HepG2 (cell line): ENCODE data around the gene RBBP8NL. TPM values are rescaled to one million over a fixed set of nuclear protein-coding genes. Genes with fewer than 3 reads are reported as not detected.
A peak's percentile ranks its signal among the peaks of the same experiment; 100 is the strongest.

Experiments used
- ATAC-seq: fragments of 200-7000 bp; cut with Tn5 transposase; 3 replicates; pipeline ENCODE4 v1.9.1; 2020; ENCODE audit warnings: mild to moderate bottlenecking, moderate library complexity
- BruUV-seq: library from RNA; stranded (reverse); fragments of 400-500 nt; replicated peaks from 2 replicates; lab custom pipeline; 2021; lab: Mats Ljungman, UMichigan
- CTCF ChIA-PET: fragments of 300-600 bp; formaldehyde crosslinking; extraction: SDS; loops from one replicate; lab custom pipeline; 2021; ENCODE audit warnings: low total read pairs, inconsistent platforms, low intra/inter-chr PET ratio; lab: Yijun Ruan, JAX
- POLR2A ChIA-PET: fragments of 350-600 bp; sonication (Branson Sonifier 250); formaldehyde crosslinking; loops from one replicate; lab custom pipeline; 2020; ENCODE audit warnings: antibody characterized with exemption, inconsistent platforms; lab: Yijun Ruan, JAX
- DNase-seq: peaks from one replicate; pipeline ENCODE4 v3.0.0-alpha.2; 2015; ENCODE audit warnings: low spot score
- FAIRE-seq: peaks from 3 replicates; lab custom pipeline; 2011; peaks lifted over from hg19 to GRCh38; lab: Jason Lieb, UNC
- H2AFZ ChIP-seq: one replicate; pipeline ENCODE4 v1.6.1; 2011; ENCODE audit warnings: low read length, inconsistent platforms
- H3K27ac ChIP-seq: fragments of 300-600 bp; 3 replicates; pipeline ENCODE4 v1.8.0; 2011; ENCODE audit warnings: mixed run types, mild to moderate bottlenecking, mixed read lengths, low read length, inconsistent platforms; ENCODE audit not compliant: insufficient read depth; ENCODE audit errors: extremely low read length
- H3K27me3 ChIP-seq, 2 experiments: fragments of 200-600 bp in 1 of 2; 2 replicates in 1 of 2; 3 replicates in 1 of 2; pipeline versions ENCODE4 v1.6.0 to v1.8.0; 2011; ENCODE audit warnings: low read length in 2 of 2, mild to moderate bottlenecking in 2 of 2, moderate library complexity in 2 of 2, inconsistent platforms in 1 of 2; ENCODE audit not compliant: insufficient read depth in 2 of 2, control insufficient read depth in 1 of 2
- H3K36me3 ChIP-seq, 2 experiments: fragments of 200-600 bp in 1 of 2; replicated peaks in 1 of 2; 2 replicates in 1 of 2; 3 replicates in 1 of 2; pipeline versions ENCODE4 v1.5.1 to v1.8.0; 2011; ENCODE audit warnings: low read length in 2 of 2, inconsistent platforms in 1 of 2; ENCODE audit not compliant: insufficient read depth in 2 of 2, control insufficient read depth in 1 of 2
- H3K4me1 ChIP-seq: 2 replicates; pipeline ENCODE4 v1.5.1; 2012; ENCODE audit warnings: low read length, inconsistent platforms; ENCODE audit not compliant: insufficient read depth
- H3K4me2 ChIP-seq: 2 replicates; pipeline ENCODE4 v1.6.0; 2011; ENCODE audit warnings: low read depth, low read length, inconsistent platforms
- H3K4me3 ChIP-seq, 3 experiments: fragments of 200-600 bp in 1 of 3; sonication (generic), shearing (Covaris generic) in 1 of 3; replicated peaks in 1 of 3; 2 replicates each; pipeline ENCODE4 v1.5.1; 2011 to 2016; ENCODE audit warnings: low read length in 3 of 3, inconsistent platforms in 2 of 3, low read depth in 2 of 3, mild to moderate bottlenecking in 2 of 3, control low read depth in 1 of 3, mixed read lengths in 1 of 3; ENCODE audit not compliant: insufficient read depth in 1 of 3
- H3K79me2 ChIP-seq: one replicate; pipeline ENCODE4 v1.6.1; 2011; ENCODE audit warnings: low read length, inconsistent platforms; ENCODE audit not compliant: insufficient read depth
- H3K9ac ChIP-seq: 2 replicates; pipeline ENCODE4 v1.6.0; 2011; ENCODE audit warnings: mild to moderate bottlenecking, low read depth, low read length, inconsistent platforms; ENCODE audit not compliant: insufficient read depth
- H3K9me3 ChIP-seq: 2 replicates; pipeline ENCODE4 v1.5.1; 2012; ENCODE audit warnings: mild to moderate bottlenecking, low read length
- H4K20me1 ChIP-seq: 2 replicates; pipeline ENCODE4 v1.6.0; 2011; ENCODE audit warnings: inconsistent platforms, mild to moderate bottlenecking, low read length, moderate library complexity; ENCODE audit not compliant: insufficient read depth
- AGO2 ChIP-seq: fragments of 200-400 bp; formaldehyde crosslinking; optimal IDR thresholded peaks from 2 replicates; pipeline ENCODE3; 2017; ENCODE audit warnings: mild to moderate bottlenecking, low read depth, low read length, moderate library complexity
- AKAP8 ChIP-seq: sonication (generic); formaldehyde crosslinking; IDR thresholded peaks from 2 replicates; pipeline ENCODE4 v1.5.1; 2020; ENCODE audit warnings: mild to moderate bottlenecking, missing genetic modification reagents
- BATF2 ChIP-seq: sonication (generic); formaldehyde crosslinking; IDR thresholded peaks from 2 replicates; pipeline ENCODE4 v1.8.0; 2022; ENCODE audit warnings: mild to moderate bottlenecking, missing genetic modification reagents, moderate library complexity
- IRF9 ChIP-seq: sonication (generic); formaldehyde crosslinking; IDR thresholded peaks from 2 replicates; pipeline ENCODE4 v1.8.0; 2022; ENCODE audit warnings: missing genetic modification reagents, mild to moderate bottlenecking, borderline replicate concordance
- LCORL ChIP-seq, 2 experiments: fragments of 450-650 bp in 1 of 2; sonication (generic) in 1 of 2; formaldehyde crosslinking in 1 of 2; IDR thresholded peaks; 2 replicates each; pipeline versions ENCODE4 v1.5.0 to v1.6.1; 2017 to 2020; ENCODE audit warnings: antibody characterized with exemption in 1 of 2, missing genetic modification reagents in 1 of 2
- PRPF4 ChIP-seq: fragments of 200-400 bp; formaldehyde crosslinking; IDR thresholded peaks from 2 replicates; pipeline ENCODE4 v1.6.1; 2016; ENCODE audit warnings: low read length, low read depth; ENCODE audit not compliant: poor library complexity, severe bottlenecking
- RBM22 ChIP-seq: fragments of 200-400 bp; formaldehyde crosslinking; optimal IDR thresholded peaks from 2 replicates; pipeline ENCODE3; 2017; ENCODE audit warnings: mild to moderate bottlenecking, low read length, moderate library complexity
- TRAFD1 ChIP-seq: sonication (generic); formaldehyde crosslinking; IDR thresholded peaks from 2 replicates; pipeline ENCODE4 v1.5.1; 2020; ENCODE audit warnings: missing genetic modification reagents, mild to moderate bottlenecking, borderline replicate concordance
- XRCC5 ChIP-seq: fragments of 200-400 bp; formaldehyde crosslinking; optimal IDR thresholded peaks from 2 replicates; pipeline ENCODE3; 2017; ENCODE audit warnings: mild to moderate bottlenecking, low read length
- ZBTB38 ChIP-seq: sonication (generic); formaldehyde crosslinking; IDR thresholded peaks from 2 replicates; pipeline ENCODE4 v1.5.1; 2020; ENCODE audit warnings: mild to moderate bottlenecking, missing genetic modification reagents
- ZBTB7A ChIP-seq: sonication (generic); formaldehyde crosslinking; IDR thresholded peaks from 2 replicates; pipeline ENCODE4 v1.8.0; 2022; ENCODE audit warnings: mild to moderate bottlenecking, missing genetic modification reagents
- ZNF350 ChIP-seq: sonication (generic); formaldehyde crosslinking; IDR thresholded peaks from 2 replicates; pipeline ENCODE4 v1.4.0; 2020; ENCODE audit warnings: mild to moderate bottlenecking, low read depth, missing genetic modification reagents, borderline replicate concordance
- ZNF674 ChIP-seq: sonication (generic); formaldehyde crosslinking; IDR thresholded peaks from 2 replicates; pipeline ENCODE4 v1.5.0; 2020; ENCODE audit warnings: low read depth, mild to moderate bottlenecking, missing genetic modification reagents
- ZNF782 ChIP-seq: sonication (generic); formaldehyde crosslinking; IDR thresholded peaks from 2 replicates; pipeline ENCODE4 v1.4.0; 2020; ENCODE audit warnings: missing genetic modification reagents, mild to moderate bottlenecking, borderline replicate concordance
- ZXDC ChIP-seq: sonication (generic); formaldehyde crosslinking; IDR thresholded peaks from 2 replicates; pipeline ENCODE4 v1.5.0; 2020; ENCODE audit warnings: mild to moderate bottlenecking, missing genetic modification reagents
- WGBS: methylation state at CpG from one replicate; pipeline ENCODE4 v1.1.6; 2017; ENCODE audit warnings: low lambda C conversion rate; 5-methylcytosine and 5-hydroxymethylcytosine counted together
- in situ Hi-C: cut with HindIII; loops from 2 replicates; pipeline ENCODE4 v1.10.0; 2017; ENCODE audit warnings: low pct_unique_long_range_greater_than_20kb; ENCODE audit not compliant: extremely low pct_ligation_motif_present
- intact Hi-C: fragments of 100-400 bp; cut with micrococcal nuclease; formaldehyde crosslinking; loops from one replicate; pipeline ENCODE4 v1.10.0; 2022; ENCODE audit not compliant: unreplicated experiment
- polyA plus RNA-seq, 8 experiments: library from polyadenylated mRNA; depleted of rRNA in 3 of 8; stranded (reverse) in 7 of 8; unstranded in 1 of 8; fragments of >200 nt; fragmentation: Illumina TruSeq in 4 of 8; extraction: Trizol in 4 of 8; gene quantifications; 2 replicates each; pipeline versions ENCODE4 v1.2.1 to v1.2.3, GENCODE V29; 2011 to 2016; ENCODE audit warnings: low read depth in 4 of 8, missing spikeins in 1 of 8, mixed read lengths in 1 of 8; ENCODE audit not compliant: insufficient read depth in 1 of 8
- total RNA-seq, 5 experiments: library from RNA; depleted of rRNA; stranded (reverse); fragments of >200 nt; fragmentation: Illumina TruSeq; extraction: Trizol; gene quantifications; 2 replicates each; pipeline ENCODE4 v1.2.3, GENCODE V29; 2016; ENCODE audit warnings: low read depth in 1 of 5

Gene RBBP8NL
- total and polyA plus RNA-seq, 2 of the 13 experiments (the other 11 are each of a cell fraction or from before 2014, with no cell fraction given): 0.69 to 0.86 TPM

- ATAC-seq (no peak), FAIRE-seq (no peak), DNase-seq (no peak)
- Histone ChIP-seq H3K9me3 (no peaks in the 10 kb centered on the region), H3K4me1 (peaks cover 74% of the 10 kb centered on the region), H4K20me1 (peaks cover 30% of the 10 kb centered on the region), H3K9ac (peak overlapping the region; percentile 90; the same call in 1 of the 2 replicates), H3K4me3 (peak overlapping the region; percentile 76 to 95 (median 91); a peak in 5 of 6 replicates), H3K79me2 (peaks cover 37% of the 10 kb centered on the region), H3K27me3 (no peaks in the 10 kb centered on the region), H3K4me2 (peak overlapping the region; percentile 99), H3K36me3 (peaks cover 10 to 16% of the 10 kb centered on the region in 2 experiments; a peak in 4 of 5 replicates), H3K27ac (peak overlapping the region; percentile 79), H2AFZ (no peak overlapping the region)
- in situ Hi-C loops (loop anchor here (5.0 kb wide), 1 partner anchor 63 kb away; the partner anchor contains the start of gene ADRM1), intact Hi-C loops (loop anchor here (10.0 kb wide), 1 partner anchor 1600 kb away; the partner anchor contains the start of gene ZNF512B)
- no TSS peak for BruUV-seq
- CTCF ChIA-PET: no interaction called here
- POLR2A ChIA-PET: interaction anchor here (1.4 to 10.1 kb wide), 8 partner anchors 8 to 59 kb away, joined by 4 to 187 read pairs (median 62); partner anchors contain the start of genes ADRM1 and RPS21
- 88% methylated on average over 27 of the region's 27 CpGs for WGBS
- TF ChIP-seq XRCC5 (peak; percentile 12), ZNF350 (CRISPR knock-in tag) (0 out of 2 replicates have a peak, but pooled peaks have one; percentile 27), LCORL (IDR thresholded peaks at IDR 0.05) (no peak), LCORL (CRISPR knock-in tag; IDR thresholded peaks at IDR 0.05) (no peak), BATF2 (CRISPR knock-in tag) (peak; percentile 52; the same call in 1 of the 2 replicates), PRPF4 (peak; percentile 26), IRF9 (CRISPR knock-in tag) (0 out of 2 replicates have a peak, but pooled peaks have one; percentile 45), ZNF674 (CRISPR knock-in tag) (no peak), AGO2 (peak; percentile 56), ZBTB7A (CRISPR knock-in tag) (0 out of 2 replicates have a peak, but pooled peaks have one; percentile 19), TRAFD1 (CRISPR knock-in tag) (0 out of 2 replicates have a peak, but pooled peaks have one; percentile 17), ZBTB38 (CRISPR knock-in tag) (peak; percentile 31; the same call in 1 of the 2 replicates), ZNF782 (CRISPR knock-in tag) (no peak), ZXDC (CRISPR knock-in tag) (no peak), RBM22 (no peak), AKAP8 (CRISPR knock-in tag) (0 out of 2 replicates have a peak, but pooled peaks have one; percentile 28)
These were observed 62.2 kb downstream of the RBBP8NL start for GRCh38 chr20:62364911-62365736.
